CMK (cell line): Measurements from ENCODE around the gene CACNA1B.
"Not testable (repeated sequence)": the region's sequence is repeated elsewhere in the genome, so short reads cannot be mapped to it uniquely, and the experiment has no call there.

Experiments
- DNase-seq: peaks from one replicate; pipeline ENCODE4 v3.0.0-alpha.2; 2010; ENCODE audit warnings: low read depth

The CACNA1B gene

GRCh38 chr9:137877506-137878122 is at the start of gene CACNA1B:
CACNA1B (plus strand) TSS chr9:137877782; CDS start chr9:137877934, 152 bp downstream.
- not testable (repeated sequence) for DNase-seq

GRCh38 chr9:137827908-137828526 is 49.6 kb upstream of the CACNA1B start:
- DNase-seq: no peak

- no peak for DNase-seq
Observed at GRCh38 chr9:137828527-137829259, 48.9 kb upstream of the CACNA1B start.

GRCh38 chr9:137829260-137829996 is 48.2 kb upstream of the CACNA1B start:
- DNase-seq: no peak

GRCh38 chr9:137832191-137832700 is 45.3 kb upstream of the CACNA1B start:
- DNase-seq: no peak

- no peak for DNase-seq
Observed at GRCh38 chr9:137832830-137833590, 44.6 kb upstream of the CACNA1B start.

GRCh38 chr9:137833721-137834613 is 43.6 kb upstream of the CACNA1B start:
- DNase-seq: no peak

- no peak for DNase-seq
Observed at GRCh38 chr9:137834846-137835546, 42.6 kb upstream of the CACNA1B start.

- DNase-seq: no peak
Observed at GRCh38 chr9:137836151-137836830, 41.3 kb upstream of the CACNA1B start.

GRCh38 chr9:137836831-137837241 is 40.7 kb upstream of the CACNA1B start:
- DNase-seq: no peak

- DNase-seq: no peak
Observed at GRCh38 chr9:137837345-137838278, 40.0 kb upstream of the CACNA1B start.

- no peak for DNase-seq
Observed at GRCh38 chr9:137838576-137838975, 39.0 kb upstream of the CACNA1B start.

GRCh38 chr9:137843355-137843754 is 34.2 kb upstream of the CACNA1B start:
- no peak for DNase-seq

GRCh38 chr9:137851516-137852267 is 25.9 kb upstream of the CACNA1B start:
- no peak for DNase-seq

- no peak for DNase-seq
Observed at GRCh38 chr9:137853392-137853995, 24.1 kb upstream of the CACNA1B start.

GRCh38 chr9:137860361-137860760 is 17.2 kb upstream of the CACNA1B start:
- DNase-seq: no peak

GRCh38 chr9:137865581-137866145 is 11.9 kb upstream of the CACNA1B start:
- no peak for DNase-seq
